HEK293 (cell line): Measurements from ENCODE around the gene SH2D1A.

ENCODE experiments used
- GFI1B ChIP-seq: fragments of 450-650 bp; formaldehyde crosslinking; IDR thresholded peaks from 2 replicates; pipeline ENCODE4 v1.5.1; 2016; ENCODE audit warnings: missing biosample characterization, missing genetic modification characterization
- HOXC10 ChIP-seq: sonication (generic); formaldehyde crosslinking; IDR thresholded peaks from 2 replicates; pipeline ENCODE4 v1.8.1; 2023; ENCODE audit warnings: mild to moderate bottlenecking, missing genetic modification reagents
- SP2 ChIP-seq: fragments of 450-650 bp; formaldehyde crosslinking; IDR thresholded peaks from 2 replicates; pipeline ENCODE4 v1.5.1; 2016; ENCODE audit warnings: missing biosample characterization, missing genetic modification characterization
- ZNF223 ChIP-seq: fragments of 450-650 bp; formaldehyde crosslinking; IDR thresholded peaks from 2 replicates; pipeline ENCODE4 v1.5.1; 2016; ENCODE audit warnings: missing biosample characterization, missing genetic modification characterization
- ZNF324 ChIP-seq: fragments of 450-650 bp; formaldehyde crosslinking; IDR thresholded peaks from 2 replicates; pipeline ENCODE4 v1.5.1; 2016; ENCODE audit warnings: missing biosample characterization, missing genetic modification characterization
- ZNF423 ChIP-seq: fragments of 450-650 bp; formaldehyde crosslinking; IDR thresholded peaks from 2 replicates; pipeline ENCODE4 v1.5.1; 2016; ENCODE audit warnings: missing biosample characterization, missing genetic modification characterization
- ZNF426 ChIP-seq: fragments of 450-650 bp; formaldehyde crosslinking; IDR thresholded peaks from 2 replicates; pipeline ENCODE4 v1.5.1; 2017; ENCODE audit warnings: missing biosample characterization, missing genetic modification characterization, mild to moderate bottlenecking, inconsistent platforms, moderate library complexity
- ZNF558 ChIP-seq: fragments of 450-650 bp; formaldehyde crosslinking; IDR thresholded peaks from 2 replicates; pipeline ENCODE4 v1.5.1; 2016; ENCODE audit warnings: missing biosample characterization, missing genetic modification characterization
- ZNF660 ChIP-seq: fragments of 450-650 bp; IDR thresholded peaks from 2 replicates; pipeline ENCODE4 v1.5.1; 2018; ENCODE audit warnings: missing biosample characterization, mild to moderate bottlenecking, missing genetic modification characterization
- TF ChIP-seq, protein P1 (sequence below): fragments of 450-650 bp; formaldehyde crosslinking; IDR thresholded peaks from 2 replicates; pipeline ENCODE4 v1.5.1; 2016; ENCODE audit warnings: missing biosample characterization, missing genetic modification characterization
- TF ChIP-seq, protein P2 (sequence below): fragments of 450-650 bp; formaldehyde crosslinking; IDR thresholded peaks from 2 replicates; pipeline ENCODE4 v1.5.1; 2016; ENCODE audit warnings: missing biosample characterization, missing genetic modification characterization

DNA sequence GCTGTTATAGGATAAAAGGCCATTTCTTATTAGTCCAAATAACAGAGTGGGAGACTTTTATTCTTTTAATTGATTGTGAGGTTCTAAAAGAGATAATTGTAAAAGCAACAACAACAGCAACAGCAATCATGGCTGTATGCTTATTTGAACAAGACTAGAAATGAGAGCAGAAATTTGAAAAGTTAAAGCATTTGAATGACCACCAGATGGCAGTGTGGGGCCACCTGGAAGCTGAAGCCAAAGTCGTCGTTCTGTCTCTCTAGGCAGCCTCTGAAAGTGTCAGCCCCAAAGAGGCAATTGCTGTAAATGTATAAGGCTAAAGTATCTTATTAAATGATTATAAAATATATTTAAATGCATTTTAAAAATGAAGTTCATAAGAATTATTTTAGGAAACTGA, 42.2 kb downstream of the SH2D1A start:
- TF ChIP-seq ZNF423 (tag by site-specific recombination) (no peak), SP2 (tag by site-specific recombination) (no peak), GFI1B (tag by site-specific recombination) (no peak), ZNF426 (tag by site-specific recombination) (no peak), HOXC10 (no peak), ZNF558 (tag by site-specific recombination) (no peak), ZNF223 (tag by site-specific recombination) (no peak), ZNF660 (tag by site-specific recombination) (no peak), ZNF324 (no peak)
- TF ChIP-seq, protein P1, sequence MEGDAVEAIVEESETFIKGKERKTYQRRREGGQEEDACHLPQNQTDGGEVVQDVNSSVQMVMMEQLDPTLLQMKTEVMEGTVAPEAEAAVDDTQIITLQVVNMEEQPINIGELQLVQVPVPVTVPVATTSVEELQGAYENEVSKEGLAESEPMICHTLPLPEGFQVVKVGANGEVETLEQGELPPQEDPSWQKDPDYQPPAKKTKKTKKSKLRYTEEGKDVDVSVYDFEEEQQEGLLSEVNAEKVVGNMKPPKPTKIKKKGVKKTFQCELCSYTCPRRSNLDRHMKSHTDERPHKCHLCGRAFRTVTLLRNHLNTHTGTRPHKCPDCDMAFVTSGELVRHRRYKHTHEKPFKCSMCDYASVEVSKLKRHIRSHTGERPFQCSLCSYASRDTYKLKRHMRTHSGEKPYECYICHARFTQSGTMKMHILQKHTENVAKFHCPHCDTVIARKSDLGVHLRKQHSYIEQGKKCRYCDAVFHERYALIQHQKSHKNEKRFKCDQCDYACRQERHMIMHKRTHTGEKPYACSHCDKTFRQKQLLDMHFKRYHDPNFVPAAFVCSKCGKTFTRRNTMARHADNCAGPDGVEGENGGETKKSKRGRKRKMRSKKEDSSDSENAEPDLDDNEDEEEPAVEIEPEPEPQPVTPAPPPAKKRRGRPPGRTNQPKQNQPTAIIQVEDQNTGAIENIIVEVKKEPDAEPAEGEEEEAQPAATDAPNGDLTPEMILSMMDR (tag by site-specific recombination), result peak; percentile 26; the same call in 1 of the 2 replicates
- TF ChIP-seq, protein P2, sequence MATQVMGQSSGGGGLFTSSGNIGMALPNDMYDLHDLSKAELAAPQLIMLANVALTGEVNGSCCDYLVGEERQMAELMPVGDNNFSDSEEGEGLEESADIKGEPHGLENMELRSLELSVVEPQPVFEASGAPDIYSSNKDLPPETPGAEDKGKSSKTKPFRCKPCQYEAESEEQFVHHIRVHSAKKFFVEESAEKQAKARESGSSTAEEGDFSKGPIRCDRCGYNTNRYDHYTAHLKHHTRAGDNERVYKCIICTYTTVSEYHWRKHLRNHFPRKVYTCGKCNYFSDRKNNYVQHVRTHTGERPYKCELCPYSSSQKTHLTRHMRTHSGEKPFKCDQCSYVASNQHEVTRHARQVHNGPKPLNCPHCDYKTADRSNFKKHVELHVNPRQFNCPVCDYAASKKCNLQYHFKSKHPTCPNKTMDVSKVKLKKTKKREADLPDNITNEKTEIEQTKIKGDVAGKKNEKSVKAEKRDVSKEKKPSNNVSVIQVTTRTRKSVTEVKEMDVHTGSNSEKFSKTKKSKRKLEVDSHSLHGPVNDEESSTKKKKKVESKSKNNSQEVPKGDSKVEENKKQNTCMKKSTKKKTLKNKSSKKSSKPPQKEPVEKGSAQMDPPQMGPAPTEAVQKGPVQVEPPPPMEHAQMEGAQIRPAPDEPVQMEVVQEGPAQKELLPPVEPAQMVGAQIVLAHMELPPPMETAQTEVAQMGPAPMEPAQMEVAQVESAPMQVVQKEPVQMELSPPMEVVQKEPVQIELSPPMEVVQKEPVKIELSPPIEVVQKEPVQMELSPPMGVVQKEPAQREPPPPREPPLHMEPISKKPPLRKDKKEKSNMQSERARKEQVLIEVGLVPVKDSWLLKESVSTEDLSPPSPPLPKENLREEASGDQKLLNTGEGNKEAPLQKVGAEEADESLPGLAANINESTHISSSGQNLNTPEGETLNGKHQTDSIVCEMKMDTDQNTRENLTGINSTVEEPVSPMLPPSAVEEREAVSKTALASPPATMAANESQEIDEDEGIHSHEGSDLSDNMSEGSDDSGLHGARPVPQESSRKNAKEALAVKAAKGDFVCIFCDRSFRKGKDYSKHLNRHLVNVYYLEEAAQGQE, result no peak
